K562 (cell line): Measurements from ENCODE around the gene NUAK2. TPM values are rescaled to one million over a fixed set of nuclear protein-coding genes. Genes with fewer than 3 reads are reported as not detected.

Experiments used
- ATAC-seq: fragments of 200-7000 bp; cut with Tn5 transposase; 3 replicates; pipeline ENCODE4 v1.9.1; 2020; ENCODE audit warnings: moderate library complexity
- BruUV-seq: library from RNA; stranded (reverse); fragments of 400-500 nt; replicated peaks from 2 replicates; lab custom pipeline; 2021; lab: Mats Ljungman, UMichigan
- CTCF ChIA-PET: fragments of 300-600 bp; formaldehyde crosslinking; extraction: SDS; loops from one replicate; lab custom pipeline; 2021; ENCODE audit warnings: low intra/inter-chr PET ratio; lab: Yijun Ruan, JAX
- POLR2A ChIA-PET: fragments of 300-600, 350-650 bp; sonication (Branson Sonifier 250); formaldehyde crosslinking; extraction: SDS; loops from one replicate; lab custom pipeline; 2021; ENCODE audit warnings: antibody characterized with exemption, inconsistent platforms; lab: Yijun Ruan, JAX
- DNase-seq, 4 experiments: peaks; one replicate each; pipeline versions ENCODE4 v3.0.0 to v3.0.0-alpha.2; 2011 to 2018; ENCODE audit warnings: low spot score in 3 of 4, mixed read lengths in 3 of 4; ENCODE audit errors: extremely low read depth in 1 of 4
- FAIRE-seq: peaks from 2 replicates; lab custom pipeline; 2011; peaks lifted over from hg19 to GRCh38; lab: Jason Lieb, UNC
- H2AFZ ChIP-seq: 2 replicates; pipeline ENCODE4 v1.6.0; 2011; ENCODE audit warnings: low read depth, low read length, control low read depth, inconsistent platforms
- H3K27ac ChIP-seq: fragments of 200-600 bp; 3 replicates; pipeline ENCODE4 v1.8.0; 2011; ENCODE audit warnings: low read depth, mild to moderate bottlenecking, control low read depth, inconsistent platforms, low read length, moderate library complexity, mixed read lengths; ENCODE audit errors: extremely low read depth
- H3K27me3 ChIP-seq, 2 experiments: fragments of 300-600 bp in 1 of 2; 2 replicates in 1 of 2; 3 replicates in 1 of 2; pipeline versions ENCODE4 v1.6.0 to v1.8.0; 2011; ENCODE audit warnings: inconsistent platforms in 2 of 2, low read length in 2 of 2, mild to moderate bottlenecking in 1 of 2, mixed read lengths in 1 of 2, moderate library complexity in 1 of 2; ENCODE audit not compliant: control insufficient read depth in 2 of 2, insufficient read depth in 2 of 2
- H3K36me3 ChIP-seq: fragments of 300-600 bp; 3 replicates; pipeline ENCODE4 v1.8.0; 2011; ENCODE audit warnings: mild to moderate bottlenecking, low read length, inconsistent platforms; ENCODE audit not compliant: control insufficient read depth, insufficient read depth
- H3K4me1 ChIP-seq, 2 experiments: fragments of 200-600 bp in 1 of 2; replicated peaks in 1 of 2; 2 replicates in 1 of 2; 3 replicates in 1 of 2; pipeline versions ENCODE4 v1.5.1 to v1.8.0; 2011; ENCODE audit warnings: inconsistent platforms in 2 of 2, low read length in 2 of 2, mild to moderate bottlenecking in 1 of 2, mixed read lengths in 1 of 2, moderate library complexity in 1 of 2; ENCODE audit not compliant: control insufficient read depth in 2 of 2, insufficient read depth in 2 of 2
- H3K4me2 ChIP-seq: 2 replicates; pipeline ENCODE4 v1.6.1; 2011; ENCODE audit warnings: low read length, control low read depth, inconsistent platforms, mixed read lengths; ENCODE audit not compliant: insufficient read depth
- H3K4me3 ChIP-seq: fragments of 200-600 bp; sonication (generic), shearing (Covaris generic); 2 replicates; pipeline ENCODE4 v1.5.1; 2016; ENCODE audit warnings: control low read depth, inconsistent platforms
- H3K79me2 ChIP-seq: fragments of 200-600 bp; 3 replicates; pipeline ENCODE4 v1.8.0; 2011; ENCODE audit warnings: low read length, inconsistent platforms; ENCODE audit not compliant: control insufficient read depth, insufficient read depth
- H3K9ac ChIP-seq, 2 experiments: 2 replicates each; pipeline versions ENCODE4 v1.6.0 to v1.6.1; 2011; ENCODE audit warnings: low read depth in 2 of 2, low read length in 2 of 2, control low read depth in 1 of 2, inconsistent platforms in 1 of 2, mild to moderate bottlenecking in 1 of 2, mixed read lengths in 1 of 2; ENCODE audit not compliant: insufficient read depth in 1 of 2
- H3K9me1 ChIP-seq: one replicate; pipeline ENCODE4 v1.6.0; 2011; ENCODE audit warnings: inconsistent platforms, mild to moderate bottlenecking, low read length, moderate library complexity; ENCODE audit not compliant: control insufficient read depth, insufficient read depth
- H3K9me3 ChIP-seq: replicated peaks from 2 replicates; pipeline ENCODE4 v1.5.1; 2011; ENCODE audit warnings: low read depth, low read length, inconsistent platforms; ENCODE audit not compliant: control insufficient read depth, insufficient read depth
- H4K20me1 ChIP-seq: replicated peaks from 2 replicates; pipeline ENCODE4 v1.6.1; 2011; ENCODE audit warnings: low read length, inconsistent platforms, mixed read lengths; ENCODE audit not compliant: control insufficient read depth, insufficient read depth
- CREB3 ChIP-seq: fragments of 450-650 bp; conservative IDR thresholded peaks from 2 replicates; pipeline ENCODE4 v1.6.1; 2016; ENCODE audit warnings: missing genetic modification characterization, low read depth, mild to moderate bottlenecking, missing compliant biosample characterization, moderate library complexity
- JUN ChIP-seq, 2 experiments: sonication (generic) in 1 of 2; formaldehyde crosslinking in 1 of 2; IDR thresholded peaks; 2 replicates each; pipeline versions ENCODE4 v1.6.1 to v1.8.0; 2012 to 2022; ENCODE audit warnings: borderline replicate concordance in 2 of 2, mild to moderate bottlenecking in 2 of 2, improper control_type of control experiment in 1 of 2, low read depth in 1 of 2, low read length in 1 of 2, missing genetic modification reagents in 1 of 2
- MTA1 ChIP-seq: fragments of 450-650 bp; IDR thresholded peaks from 2 replicates; pipeline ENCODE4 v1.6.1; 2017; ENCODE audit warnings: borderline replicate concordance
- SAFB2 ChIP-seq: fragments of 200-400 bp; formaldehyde crosslinking; IDR thresholded peaks from 2 replicates; pipeline ENCODE4 v1.6.1; 2018; ENCODE audit warnings: borderline replicate concordance, low read length, low read depth, moderate library complexity; ENCODE audit not compliant: severe bottlenecking
- SRSF7 ChIP-seq: fragments of 200-400 bp; formaldehyde crosslinking; optimal IDR thresholded peaks from 2 replicates; pipeline ENCODE3; 2017; ENCODE audit warnings: mild to moderate bottlenecking, low read depth, low read length
- ZNF263 ChIP-seq: sonication (generic); formaldehyde crosslinking; IDR thresholded peaks from 2 replicates; pipeline ENCODE4 v1.8.0; 2022; ENCODE audit warnings: mild to moderate bottlenecking, missing genetic modification reagents, borderline replicate concordance
- ZNF830 ChIP-seq: fragments of 250-450 bp; sonication (Bioruptor Pico); IDR thresholded peaks from 2 replicates; pipeline ENCODE4 v1.5.0; 2021; ENCODE audit warnings: mild to moderate bottlenecking
- WGBS: fragments of 100-300 bp; shearing (Covaris generic); methylation state at CpG from one replicate; pipeline ENCODE4 v1.1.6; 2016; ENCODE audit warnings: low coverage, mixed read lengths; ENCODE audit not compliant: insufficient coverage; ENCODE audit errors: missing lambda C conversion rate; 5-methylcytosine and 5-hydroxymethylcytosine counted together
- in situ Hi-C: fragments of 300-500 bp; cut with MboI; formaldehyde crosslinking; loops from 4 replicates; pipeline ENCODE4 v1.15.0; 2018; ENCODE audit warnings: inconsistent platforms, mixed read lengths
- intact Hi-C: fragments of 100-400 bp; cut with micrococcal nuclease; formaldehyde crosslinking; loops from 2 replicates; pipeline ENCODE4 v1.14.2; 2022
- polyA plus RNA-seq, 8 experiments: library from polyadenylated mRNA; depleted of rRNA in 4 of 8; stranded (reverse) in 5 of 8; unstranded in 3 of 8; fragments of >200 nt; fragmentation: Nextera tagmentation in 2 of 8; fragmentation: Illumina TruSeq in 1 of 8; extraction: Ambion mirVana in 2 of 8; extraction: Trizol in 1 of 8; gene quantifications; 2 replicates each; pipeline versions ENCODE4 v1.2.1 to v1.2.3, GENCODE V29; 2011 to 2014; ENCODE audit warnings: inconsistent platforms in 1 of 8, missing spikeins in 1 of 8
- total RNA-seq, 7 experiments: library from RNA; depleted of rRNA in 6 of 7; stranded (reverse); fragments of >200 nt in 6 of 7; fragmentation: Illumina TruSeq in 2 of 7; extraction: Trizol in 2 of 7; gene quantifications; 2 replicates each; pipeline versions ENCODE4 v1.2.1 to v1.2.3, GENCODE V29; 2011 to 2021; ENCODE audit warnings: low replicate concordance in 1 of 7
- TF ChIP-seq, protein P1 (sequence below): fragments of 450-650 bp; formaldehyde crosslinking; IDR thresholded peaks from 2 replicates; pipeline ENCODE4 v1.4.0; 2020; ENCODE audit warnings: mild to moderate bottlenecking, mixed read lengths

The NUAK2 gene
- total and polyA plus RNA-seq, 9 of the 15 experiments (the other 6 are each of a cell fraction or from before 2014, with no cell fraction given), result 0.04 to 0.44 (median 0.14) TPM

GRCh38 chr1:205259998-205260397 lies 61.5 kb downstream of the NUAK2 start (continued):
- TF ChIP-seq, protein P1, sequence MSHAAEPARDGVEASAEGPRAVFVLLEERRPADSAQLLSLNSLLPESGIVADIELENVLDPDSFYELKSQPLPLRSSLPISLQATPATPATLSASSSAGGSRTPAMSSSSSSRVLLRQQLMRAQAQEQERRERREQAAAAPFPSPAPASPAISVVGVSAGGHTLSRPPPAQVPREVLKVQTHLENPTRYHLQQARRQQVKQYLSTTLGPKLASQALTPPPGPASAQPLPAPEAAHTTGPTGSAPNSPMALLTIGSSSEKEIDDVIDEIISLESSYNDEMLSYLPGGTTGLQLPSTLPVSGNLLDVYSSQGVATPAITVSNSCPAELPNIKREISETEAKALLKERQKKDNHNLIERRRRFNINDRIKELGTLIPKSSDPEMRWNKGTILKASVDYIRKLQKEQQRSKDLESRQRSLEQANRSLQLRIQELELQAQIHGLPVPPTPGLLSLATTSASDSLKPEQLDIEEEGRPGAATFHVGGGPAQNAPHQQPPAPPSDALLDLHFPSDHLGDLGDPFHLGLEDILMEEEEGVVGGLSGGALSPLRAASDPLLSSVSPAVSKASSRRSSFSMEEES (CRISPR knock-in tag), result no peak
- no peak for TF ChIP-seq SRSF7
- TF ChIP-seq MTA1, result no peak
- TF ChIP-seq JUN (IDR thresholded peaks at IDR 0.05; ENCODE audit: borderline replicate concordance, low read depth, low read length), result no peak
- no peak for TF ChIP-seq JUN (CRISPR knock-in tag; IDR thresholded peaks at IDR 0.05; ENCODE audit: borderline replicate concordance)
- TF ChIP-seq SAFB2, result no peak

DNA sequence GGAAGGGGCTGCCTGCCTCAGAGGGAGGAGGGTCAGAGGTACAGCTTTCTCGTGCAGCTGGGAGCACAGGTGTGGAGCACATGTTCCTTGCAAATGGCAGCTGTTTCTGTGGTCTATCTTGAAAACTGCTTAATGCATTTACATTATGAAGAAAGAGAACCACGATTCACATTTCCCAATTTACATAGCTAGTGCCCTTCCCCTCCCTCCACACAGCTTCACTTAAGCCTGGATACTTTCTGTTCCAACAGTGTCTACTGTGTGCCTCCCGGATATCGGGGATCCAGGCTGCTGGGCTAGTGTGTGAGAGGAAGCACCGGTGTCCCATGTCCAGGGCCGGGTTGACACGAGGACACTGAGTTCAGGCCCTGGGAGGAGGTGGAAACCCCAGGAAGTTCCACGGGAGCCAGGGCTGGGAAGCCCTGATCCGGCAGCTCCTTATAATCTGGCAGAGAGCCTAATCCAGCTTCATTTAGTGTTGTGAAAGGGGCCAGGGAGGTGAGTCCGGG lies 62.2 kb downstream of the NUAK2 start:
- in situ Hi-C loops (loop anchor here (5.0 kb wide), 1 partner anchor 282 kb away; no protein-coding TSS in a partner anchor), intact Hi-C loops (loop anchor here (5.0 kb wide), 1 partner anchor 117 kb away; no protein-coding TSS in a partner anchor)
- Histone ChIP-seq H3K4me1 (peaks cover 40 to 41% of the 10 kb centered on the region in 2 experiments), H4K20me1 (no peaks in the 10 kb centered on the region), H3K27ac (no peak overlapping the region), H3K27me3 (peaks cover 0 to 4% of the 10 kb centered on the region in 2 experiments; a peak in 1 of 5 replicates), H3K9me1 (no peaks in the 10 kb centered on the region), H3K79me2 (no peaks in the 10 kb centered on the region), H3K4me2 (no peak overlapping the region), H3K9ac (peak overlapping the region in 1 of 2 experiments; percentile 56; a peak in 1 of 4 replicates), H2AFZ (no peak overlapping the region), H3K9me3 (no peaks in the 10 kb centered on the region), H3K36me3 (no peaks in the 10 kb centered on the region), H3K4me3 (no peak overlapping the region)
- ChIA-PET CTCF (no interaction called here), POLR2A (interaction anchor here (0.5 to 1.6 kb wide), 6 partner anchors 31 to 448 kb away, joined by 3 to 4 read pairs (median 3); partner anchors contain the start of gene TMCC2)
- DNase-seq, result no peak
- ATAC-seq, result no peak
- TF ChIP-seq, protein P1 (CRISPR knock-in tag), result no peak
- 0 out of 2 replicates have a peak, but pooled peaks have one; percentile 36 for TF ChIP-seq CREB3 (tag)
- no peak for TF ChIP-seq ZNF830 (CRISPR knock-in tag)
- 0 out of 2 replicates have a peak, but pooled peaks have one; percentile 14 for TF ChIP-seq ZNF263
- BruUV-seq, result no TSS peak
- FAIRE-seq, result no peak
- 40% methylated on average over 10 of the region's 10 CpGs for WGBS
